Fibroblast of skin of left quadriceps (primary cell): ENCODE results near the gene C10orf105.

Source experiments
- DNase-seq, 2 experiments: peaks; one replicate each; pipeline ENCODE4 v3.0.0-alpha.2; 2013; ENCODE audit warnings: low read depth in 2 of 2

The C10orf105 gene

GRCh38 chr10:71677261-71677660, 42.3 kb downstream of the C10orf105 start:
- DNase-seq: no peak

- no peak for DNase-seq
Measured at GRCh38 chr10:71675295-71675970, 44.1 kb downstream of the C10orf105 start.

DNA sequence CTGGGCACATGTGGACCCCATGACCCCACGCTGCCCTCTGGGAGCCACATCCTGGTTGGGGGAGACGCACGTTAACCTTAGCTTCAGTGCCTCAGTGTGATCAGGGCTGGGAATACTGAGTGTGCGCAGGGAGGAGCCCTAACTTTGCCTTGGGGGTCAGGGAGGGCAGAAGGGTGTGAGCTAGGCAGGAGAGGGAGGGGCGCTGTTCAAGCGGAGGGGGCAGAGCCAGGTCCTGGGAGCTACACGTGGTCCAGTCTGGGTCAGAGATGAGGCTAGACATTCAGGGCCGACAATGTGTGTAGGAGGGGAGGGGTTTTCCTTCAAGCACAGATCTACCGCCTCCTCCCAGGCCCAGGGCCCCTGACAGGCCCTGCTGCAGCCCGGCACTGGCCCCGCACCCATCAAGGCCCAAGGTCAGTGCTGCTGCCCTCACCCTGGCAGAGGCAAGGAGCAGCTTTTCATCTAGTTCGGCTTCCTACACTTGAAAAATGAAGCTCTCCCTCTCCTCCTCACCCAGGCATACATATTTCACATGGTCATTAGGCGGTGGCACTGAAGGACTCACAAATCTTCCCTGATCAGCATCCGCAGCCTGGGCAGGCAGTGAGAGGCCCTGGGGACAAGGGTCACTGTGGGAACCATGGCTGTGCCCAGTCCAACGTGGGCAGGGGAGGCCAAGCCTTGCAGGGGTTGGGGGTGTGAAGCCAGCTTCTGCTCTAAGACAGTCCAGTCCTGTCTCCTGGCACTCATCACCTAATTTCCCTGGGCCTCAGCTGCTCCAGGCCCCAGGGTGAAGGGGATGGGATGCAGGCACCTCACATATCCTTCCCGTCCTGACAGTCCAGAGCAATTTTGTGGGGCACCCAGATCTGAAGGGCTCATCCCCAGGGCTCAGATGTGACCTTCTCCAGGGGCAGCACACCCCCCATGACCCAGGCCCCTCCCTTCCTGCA, 47.3 kb downstream of the C10orf105 start:
- DNase-seq: no peak

GRCh38 chr10:71667387-71667752, 52.2 kb downstream of the C10orf105 start:
- DNase-seq: no peak

GRCh38 chr10:71666639-71667386, 52.8 kb downstream of the C10orf105 start:
- DNase-seq: no peak

DNA sequence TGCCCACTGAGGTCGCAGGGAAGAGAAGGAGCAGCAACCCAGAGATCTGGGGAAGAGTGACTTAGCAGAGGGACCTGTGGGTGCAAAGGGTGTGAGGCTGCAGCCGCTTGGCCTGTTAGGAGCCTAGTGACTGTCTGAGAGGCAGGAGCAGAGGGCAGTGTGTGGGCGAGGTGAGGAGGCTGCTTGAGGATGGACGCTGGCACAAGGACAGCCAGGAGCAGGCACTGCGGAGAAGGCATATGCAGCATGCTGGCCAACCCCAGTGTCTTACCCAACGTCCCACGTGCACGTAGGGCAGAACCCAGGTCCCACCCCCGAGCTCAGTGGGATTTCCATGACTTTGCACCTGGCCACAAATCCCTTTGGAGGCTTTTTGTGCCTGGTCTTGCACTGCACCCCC, 54.1 kb downstream of the C10orf105 start:
- DNase-seq: no peak

- DNase-seq: no peak
Measured at GRCh38 chr10:71664585-71664984, 55.0 kb downstream of the C10orf105 start.

- no peak for DNase-seq
Measured at GRCh38 chr10:71663311-71663710, 56.3 kb downstream of the C10orf105 start.

GRCh38 chr10:71661779-71662336, 57.7 kb downstream of the C10orf105 start:
- DNase-seq: no peak
